Progenitor cell of endocrine pancreas (in vitro differentiated cells): ENCODE results near the gene OSBPL6. TPM values are rescaled to one million over a fixed set of nuclear protein-coding genes. Genes with fewer than 3 reads are reported as not detected.

Experiments used
- DNase-seq: peaks from one replicate; pipeline ENCODE4 v3.0.0; 2021; ENCODE audit warnings: low spot score; ENCODE audit not compliant: unreplicated experiment
- H3K27ac Mint-ChIP-seq: 2 replicates; pipeline ENCODE4 v1.8.0; 2021; ENCODE audit warnings: mild to moderate bottlenecking, moderate library complexity, mixed read lengths
- H3K27me3 Mint-ChIP-seq: 2 replicates; pipeline ENCODE4 v1.8.0; 2021; ENCODE audit warnings: mixed read lengths
- H3K36me3 Mint-ChIP-seq: 2 replicates; pipeline ENCODE4 v1.8.0; 2022; ENCODE audit warnings: mixed read lengths; ENCODE audit not compliant: insufficient read depth
- H3K4me1 Mint-ChIP-seq: 2 replicates; pipeline ENCODE4 v1.8.0; 2021; ENCODE audit warnings: low read depth, mixed read lengths
- H3K4me3 Mint-ChIP-seq: 2 replicates; pipeline ENCODE4 v1.8.0; 2021; ENCODE audit warnings: low read depth, mild to moderate bottlenecking, moderate library complexity, mixed read lengths
- H3K9me3 Mint-ChIP-seq: 2 replicates; pipeline ENCODE4 v1.8.0; 2021; ENCODE audit warnings: low read depth, mixed read lengths
- total RNA-seq: library from RNA; stranded (reverse); gene quantifications from 2 replicates; pipeline ENCODE4 v1.2.1, GENCODE V29; 2021
- TF ChIP-seq, protein P1 (sequence below): fragments of 200-600 bp; sonication (generic); IDR thresholded peaks from one replicate; pipeline ENCODE4 v1.5.0; 2021; ENCODE audit warnings: antibody characterized with exemption, mild to moderate bottlenecking; ENCODE audit not compliant: unreplicated experiment

Gene OSBPL6
- total RNA-seq, 1 donor from 2014 or later: 2.4 TPM

DNA sequence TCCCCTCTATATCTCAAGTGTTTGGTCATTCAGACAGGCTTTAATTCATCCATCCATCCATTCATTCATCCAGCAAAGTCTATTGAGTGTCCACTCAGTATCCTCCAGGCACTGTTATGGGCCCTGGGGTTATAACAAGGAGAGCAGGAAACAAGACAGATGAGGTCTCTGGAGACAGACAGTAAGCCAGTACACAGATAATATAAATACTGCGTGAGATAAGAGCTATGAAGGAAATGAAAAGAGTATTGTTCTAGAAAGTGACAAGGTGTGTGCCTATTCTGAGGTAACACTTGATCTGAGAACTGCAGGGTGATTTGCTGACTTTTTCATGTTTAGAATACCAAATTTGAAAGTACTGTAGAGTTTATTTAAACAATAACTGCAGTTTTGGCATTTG, 98.3 kb downstream of the OSBPL6 start:
- peaks cover 2% of the 10 kb centered on the region for H3K36me3 Mint-ChIP-seq
- H3K4me1 Mint-ChIP-seq: peaks cover 7% of the 10 kb centered on the region
- no peak for DNase-seq
- H3K4me3 Mint-ChIP-seq: no peak overlapping the region
- TF ChIP-seq, protein P1, sequence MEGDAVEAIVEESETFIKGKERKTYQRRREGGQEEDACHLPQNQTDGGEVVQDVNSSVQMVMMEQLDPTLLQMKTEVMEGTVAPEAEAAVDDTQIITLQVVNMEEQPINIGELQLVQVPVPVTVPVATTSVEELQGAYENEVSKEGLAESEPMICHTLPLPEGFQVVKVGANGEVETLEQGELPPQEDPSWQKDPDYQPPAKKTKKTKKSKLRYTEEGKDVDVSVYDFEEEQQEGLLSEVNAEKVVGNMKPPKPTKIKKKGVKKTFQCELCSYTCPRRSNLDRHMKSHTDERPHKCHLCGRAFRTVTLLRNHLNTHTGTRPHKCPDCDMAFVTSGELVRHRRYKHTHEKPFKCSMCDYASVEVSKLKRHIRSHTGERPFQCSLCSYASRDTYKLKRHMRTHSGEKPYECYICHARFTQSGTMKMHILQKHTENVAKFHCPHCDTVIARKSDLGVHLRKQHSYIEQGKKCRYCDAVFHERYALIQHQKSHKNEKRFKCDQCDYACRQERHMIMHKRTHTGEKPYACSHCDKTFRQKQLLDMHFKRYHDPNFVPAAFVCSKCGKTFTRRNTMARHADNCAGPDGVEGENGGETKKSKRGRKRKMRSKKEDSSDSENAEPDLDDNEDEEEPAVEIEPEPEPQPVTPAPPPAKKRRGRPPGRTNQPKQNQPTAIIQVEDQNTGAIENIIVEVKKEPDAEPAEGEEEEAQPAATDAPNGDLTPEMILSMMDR: no peak
- peaks cover 10% of the 10 kb centered on the region for H3K9me3 Mint-ChIP-seq
- H3K27ac Mint-ChIP-seq: no peak overlapping the region
- H3K27me3 Mint-ChIP-seq: no peaks in the 10 kb centered on the region

DNA sequence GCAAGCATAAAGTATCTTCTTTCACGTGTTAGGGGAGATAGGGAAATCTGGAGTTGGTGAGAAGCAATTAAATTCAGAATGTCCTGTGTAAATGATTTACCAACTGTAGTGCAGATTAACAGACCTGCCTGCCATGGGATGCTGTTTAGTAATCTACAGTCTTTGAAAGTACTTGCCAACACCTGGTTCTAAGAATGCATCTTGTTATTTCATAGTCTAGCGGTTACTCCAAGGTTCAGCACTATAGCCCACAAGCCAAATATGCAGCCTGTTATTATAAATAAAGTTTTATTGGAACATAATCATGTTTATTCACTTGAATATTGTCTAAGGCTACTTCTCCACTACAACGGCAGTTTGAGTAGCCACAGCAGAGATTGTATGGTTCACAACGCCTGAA, 100.8 kb downstream of the OSBPL6 start:
- Mint-ChIP-seq H3K9me3 (peaks cover 7% of the 10 kb centered on the region), H3K36me3 (no peaks in the 10 kb centered on the region), H3K4me3 (no peak overlapping the region), H3K27me3 (no peaks in the 10 kb centered on the region), H3K4me1 (peaks cover 7% of the 10 kb centered on the region), H3K27ac (no peak overlapping the region)
- DNase-seq: no peak
- TF ChIP-seq, protein P1: no peak

DNA sequence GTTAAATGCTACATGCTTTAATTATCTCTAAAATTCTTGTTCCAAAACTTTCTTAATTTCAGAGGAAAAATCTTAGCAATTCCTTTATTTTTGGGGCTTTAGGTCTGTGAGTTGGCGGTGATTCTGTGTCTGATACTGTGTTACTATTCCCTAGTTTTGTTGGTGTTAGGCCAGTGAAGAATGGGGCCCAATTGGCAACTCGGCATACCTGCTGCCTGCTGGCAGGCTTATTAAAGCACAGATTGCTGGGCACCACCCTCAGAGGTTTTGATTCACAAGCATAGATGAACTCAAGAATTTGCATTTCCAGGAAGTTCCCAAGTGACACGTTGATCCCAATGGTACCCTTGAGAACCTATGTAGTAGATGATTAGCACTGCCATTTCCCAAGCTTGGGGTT, 101.6 kb downstream of the OSBPL6 start:
- Mint-ChIP-seq H3K4me1 (peaks cover 7% of the 10 kb centered on the region), H3K36me3 (no peaks in the 10 kb centered on the region), H3K9me3 (peaks cover 4% of the 10 kb centered on the region), H3K4me3 (no peak overlapping the region), H3K27me3 (no peaks in the 10 kb centered on the region), H3K27ac (no peak overlapping the region)
- TF ChIP-seq, protein P1: no peak
- no peak for DNase-seq

DNA sequence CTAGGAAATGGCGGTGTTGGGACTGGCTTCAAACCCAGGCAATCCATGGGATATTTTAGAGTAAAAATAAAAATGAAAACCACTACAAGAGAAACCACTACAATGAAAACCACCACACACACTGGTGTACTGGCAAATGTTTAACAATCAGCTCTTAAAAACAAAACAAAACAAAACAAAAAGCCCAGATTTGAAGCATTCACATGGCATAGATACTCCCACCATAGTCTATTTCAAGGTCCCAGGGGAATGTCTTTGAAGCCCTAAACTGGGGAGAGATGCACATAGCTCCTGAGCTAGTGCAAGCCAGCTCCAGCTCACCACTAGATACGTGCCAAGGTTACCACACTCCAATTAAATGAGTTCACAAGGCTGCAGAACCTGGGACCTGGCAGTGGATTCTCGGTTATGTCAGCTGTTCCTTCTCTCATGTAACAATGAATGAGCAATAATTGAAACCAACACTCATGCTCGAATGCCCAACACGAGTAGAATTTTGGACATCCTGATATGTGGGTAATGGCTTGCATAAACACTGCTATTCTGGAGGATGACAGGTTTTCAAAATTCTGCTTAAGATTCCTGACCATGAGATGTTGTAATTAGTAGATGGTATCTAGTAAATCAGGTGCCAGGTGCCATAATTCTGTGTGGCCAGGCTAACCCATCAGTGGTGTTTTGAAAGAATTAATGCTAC, 102.2 kb downstream of the OSBPL6 start:
- no peaks in the 10 kb centered on the region for H3K9me3 Mint-ChIP-seq
- TF ChIP-seq, protein P1: no peak
- DNase-seq: no peak
- H3K27ac Mint-ChIP-seq: no peak overlapping the region
- no peaks in the 10 kb centered on the region for H3K27me3 Mint-ChIP-seq
- H3K36me3 Mint-ChIP-seq: no peaks in the 10 kb centered on the region
- H3K4me3 Mint-ChIP-seq: no peak overlapping the region
- H3K4me1 Mint-ChIP-seq: peaks cover 7% of the 10 kb centered on the region

DNA sequence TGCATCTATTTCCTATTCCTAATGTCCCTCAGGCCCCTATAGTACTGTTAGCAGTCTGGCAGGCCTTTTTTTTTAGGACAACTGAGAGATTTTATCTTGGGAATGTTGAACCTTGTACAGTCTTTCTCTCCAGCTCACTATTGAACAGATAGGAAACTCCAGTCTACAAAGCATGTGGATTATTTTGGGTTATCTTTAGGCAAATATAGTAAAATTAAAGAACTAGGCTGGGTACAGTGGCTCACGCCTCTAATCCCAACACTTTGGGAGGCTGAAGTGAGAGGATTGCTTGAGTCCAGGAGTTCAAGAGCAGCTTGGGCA, 102.7 kb downstream of the OSBPL6 start:
- no peaks in the 10 kb centered on the region for H3K27me3 Mint-ChIP-seq
- TF ChIP-seq, protein P1: no peak

More for the DNA sequence above, 102.7 kb downstream of the OSBPL6 start:
- no peaks in the 10 kb centered on the region for H3K36me3 Mint-ChIP-seq
- H3K4me1 Mint-ChIP-seq: peaks cover 7% of the 10 kb centered on the region
- no peak for DNase-seq
- no peak overlapping the region for H3K27ac Mint-ChIP-seq
- no peak overlapping the region for H3K4me3 Mint-ChIP-seq
- no peaks in the 10 kb centered on the region for H3K9me3 Mint-ChIP-seq
